HG03565 (cell line): Measurements from ENCODE around the gene FTCD.

ENCODE experiments used
- ATAC-seq: cut with Tn5 transposase; IDR thresholded peaks from one replicate; pipeline ENCODE4 v1.9.1; 2021; ENCODE audit warnings: mild to moderate bottlenecking, moderate library complexity; ENCODE audit not compliant: unreplicated experiment

Gene FTCD

DNA sequence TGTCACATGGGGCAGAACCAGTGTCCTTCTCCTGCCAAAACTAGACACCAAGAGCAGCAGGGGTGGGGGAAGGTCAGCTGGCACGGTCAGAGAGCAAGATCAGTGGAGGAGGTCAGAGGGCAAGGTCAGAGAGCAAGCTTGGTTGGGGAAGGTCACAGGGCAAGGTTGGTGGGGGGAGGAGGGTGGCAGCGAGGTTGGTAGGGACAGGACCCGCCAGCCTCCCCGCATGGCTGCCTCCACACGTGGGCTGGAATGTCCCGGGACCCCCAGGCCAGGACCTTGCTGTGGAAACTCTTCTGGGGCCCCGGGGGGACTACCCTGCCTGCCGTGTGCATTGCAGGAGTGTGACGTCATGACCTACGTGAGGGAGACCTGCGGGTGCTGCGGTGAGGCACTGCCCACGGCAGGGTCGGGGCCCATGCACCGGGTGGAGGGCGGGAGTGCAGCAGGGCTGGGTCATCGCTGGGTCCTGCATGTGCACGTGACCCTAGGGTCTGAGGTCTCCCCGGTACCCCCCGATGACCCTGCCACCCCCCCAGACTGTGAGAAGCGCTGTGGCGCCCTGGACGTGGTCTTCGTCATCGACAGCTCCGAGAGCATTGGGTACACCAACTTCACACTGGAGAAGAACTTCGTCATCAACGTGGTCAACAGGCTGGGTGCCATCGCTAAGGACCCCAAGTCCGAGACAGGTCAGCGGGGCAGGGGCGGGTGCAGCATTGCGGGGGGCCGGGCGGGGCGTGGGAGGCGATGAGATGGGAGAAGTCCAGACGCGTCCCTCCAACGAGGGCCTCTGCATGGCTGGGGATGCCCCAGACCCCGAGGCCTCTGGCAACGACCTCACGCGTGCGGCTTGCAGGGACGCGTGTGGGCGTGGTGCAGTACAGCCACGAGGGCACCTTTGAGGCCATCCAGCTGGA is 30.2 kb downstream of the FTCD start:
- no peak for ATAC-seq

DNA sequence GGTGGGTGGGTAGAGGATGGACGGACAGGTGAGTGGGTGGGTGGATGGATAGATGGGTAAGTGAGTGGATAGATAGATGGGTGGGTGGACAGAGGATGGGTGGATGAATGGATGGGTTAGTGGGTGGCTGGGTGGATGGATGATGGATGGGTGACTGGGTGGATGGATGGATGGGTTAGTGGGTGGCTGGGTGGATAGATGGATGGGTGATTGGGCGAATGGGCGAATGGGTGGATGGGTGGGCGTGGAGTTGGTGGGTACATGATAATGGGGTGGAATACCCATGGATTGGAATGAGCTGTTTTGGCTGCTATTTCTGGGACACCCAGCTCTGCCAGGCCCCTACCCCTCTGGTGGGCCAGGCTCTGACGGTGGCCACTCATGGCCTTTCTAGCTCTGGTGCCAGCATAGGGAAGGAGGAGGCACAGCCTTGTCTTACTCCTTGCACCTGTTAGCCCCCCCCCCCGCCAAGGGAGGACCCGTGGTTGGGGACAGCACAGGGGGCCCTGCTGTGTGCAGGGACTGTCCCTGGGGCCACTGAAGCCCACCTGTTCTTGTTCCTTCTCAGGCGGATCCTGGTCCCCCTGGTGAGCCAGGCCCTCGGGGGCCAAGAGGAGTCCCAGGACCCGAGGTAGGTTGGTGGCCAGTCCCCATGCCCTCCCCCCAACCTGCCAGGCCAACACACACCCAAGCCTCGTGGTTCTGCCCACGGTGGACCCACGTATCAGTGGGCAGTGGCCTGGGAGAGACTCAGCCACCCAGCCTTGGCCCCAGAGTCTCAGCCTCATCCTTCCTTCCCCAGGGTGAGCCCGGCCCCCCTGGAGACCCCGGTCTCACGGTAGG is 31.1 kb downstream of the FTCD start:
- ATAC-seq = no peak

DNA sequence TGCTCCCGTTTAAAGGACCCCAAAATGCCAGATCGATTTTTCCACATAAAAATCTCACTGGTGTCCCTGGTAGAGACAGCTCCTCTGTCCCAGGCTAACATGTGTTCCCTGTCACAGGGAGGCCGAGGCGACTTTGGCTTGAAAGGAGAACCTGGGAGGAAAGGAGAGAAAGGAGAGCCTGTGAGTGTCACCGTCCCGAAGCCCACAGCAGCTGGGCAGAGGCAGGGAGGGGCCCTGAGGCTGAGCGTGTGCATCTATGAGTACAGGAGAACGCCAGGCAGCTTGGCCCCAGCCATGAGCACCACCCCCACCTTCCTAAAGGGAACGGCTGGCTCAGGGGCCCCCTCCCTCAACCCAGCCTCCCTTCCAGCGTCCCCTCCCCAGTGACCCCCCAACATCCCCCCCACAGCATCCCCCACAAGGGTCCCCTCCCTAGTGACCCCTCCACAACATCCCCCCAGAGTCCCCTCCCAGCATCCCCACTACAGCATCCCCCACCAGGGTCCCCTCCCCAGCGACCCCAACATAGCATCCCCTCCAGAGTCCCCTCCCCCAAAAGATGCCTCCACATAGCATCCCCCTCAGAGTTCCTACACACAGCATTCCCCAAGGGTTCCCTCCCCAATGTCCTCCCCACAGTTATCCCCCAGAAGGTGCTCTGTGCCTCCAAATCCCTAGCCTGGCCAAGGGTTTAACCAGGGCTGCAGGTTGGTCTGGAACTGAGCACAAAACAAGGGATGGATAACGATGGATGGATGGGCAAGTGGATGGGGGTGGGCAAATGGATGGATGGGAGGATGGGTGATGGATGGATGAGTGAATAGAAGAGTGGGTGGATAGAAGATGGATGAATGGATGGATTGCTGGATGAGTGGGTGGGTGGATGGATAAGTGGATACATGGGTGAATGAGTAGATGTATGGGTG is 32.4 kb downstream of the FTCD start:
- ATAC-seq = no peak

DNA sequence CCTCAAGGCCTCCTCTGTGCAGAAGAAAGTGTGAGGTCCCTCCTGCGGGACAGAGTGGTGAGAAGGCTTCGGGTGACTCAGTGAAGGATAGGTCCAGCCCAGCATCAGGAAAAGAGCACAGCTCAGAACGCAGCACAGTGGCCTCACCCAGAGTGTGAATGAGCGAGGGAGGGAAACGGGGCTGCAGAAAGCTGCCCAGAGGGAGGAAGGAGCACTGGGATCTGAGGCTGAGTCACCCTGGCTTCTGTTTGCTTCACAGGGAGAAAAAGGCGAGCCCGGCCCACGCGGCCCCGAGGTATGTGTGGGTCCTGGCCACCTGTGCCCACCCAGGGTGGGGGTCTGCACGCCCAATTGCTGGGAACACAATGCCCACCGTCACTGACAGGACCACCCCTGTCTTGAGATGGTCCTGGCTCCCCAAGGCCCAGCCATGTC is 33.1 kb downstream of the FTCD start:
- ATAC-seq = no peak

DNA sequence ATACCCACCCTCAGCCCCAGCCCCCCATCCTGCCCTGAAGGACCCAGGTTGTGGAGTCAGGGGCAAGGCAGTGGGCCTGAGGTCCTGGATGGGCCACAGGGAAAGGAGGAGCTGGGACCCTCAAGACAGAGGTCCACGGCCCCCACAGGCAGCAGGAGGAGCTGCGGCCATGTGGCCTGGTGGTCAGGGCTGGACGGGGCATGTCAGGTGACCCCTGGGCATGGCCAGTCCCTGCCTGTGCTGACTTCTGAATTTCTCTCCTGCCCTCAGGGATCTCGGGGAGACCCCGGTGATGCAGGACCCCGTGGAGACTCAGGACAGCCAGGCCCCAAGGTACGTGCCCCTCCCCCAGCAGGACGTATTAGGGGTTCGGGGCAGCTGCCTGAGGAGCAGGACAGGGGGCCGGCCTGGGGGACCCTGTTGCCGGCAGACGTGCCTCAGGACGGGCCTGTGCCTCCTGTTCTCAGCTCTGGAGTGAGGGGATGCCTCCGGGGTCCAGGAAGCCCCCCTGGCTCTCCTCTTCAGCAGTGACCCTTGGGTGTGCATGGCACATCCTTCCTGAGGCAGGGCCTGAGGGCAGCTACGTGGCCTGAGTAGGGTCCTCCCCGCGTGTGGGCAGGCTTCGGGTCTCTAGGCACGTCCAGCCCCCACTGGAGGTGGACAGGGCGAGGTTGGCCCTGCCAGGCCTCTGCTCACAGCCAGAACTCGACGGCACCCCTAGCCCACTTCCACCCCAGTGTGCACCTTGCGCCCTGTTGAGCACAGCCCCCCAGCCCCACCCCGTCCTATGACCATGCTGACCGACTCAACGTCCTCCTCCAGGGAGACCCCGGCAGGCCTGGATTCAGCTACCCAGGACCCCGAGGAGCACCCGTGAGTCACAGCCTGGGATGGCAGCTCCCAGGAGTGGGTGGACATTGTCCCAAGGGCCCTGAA is 33.8 kb downstream of the FTCD start:
- ATAC-seq = no peak

DNA sequence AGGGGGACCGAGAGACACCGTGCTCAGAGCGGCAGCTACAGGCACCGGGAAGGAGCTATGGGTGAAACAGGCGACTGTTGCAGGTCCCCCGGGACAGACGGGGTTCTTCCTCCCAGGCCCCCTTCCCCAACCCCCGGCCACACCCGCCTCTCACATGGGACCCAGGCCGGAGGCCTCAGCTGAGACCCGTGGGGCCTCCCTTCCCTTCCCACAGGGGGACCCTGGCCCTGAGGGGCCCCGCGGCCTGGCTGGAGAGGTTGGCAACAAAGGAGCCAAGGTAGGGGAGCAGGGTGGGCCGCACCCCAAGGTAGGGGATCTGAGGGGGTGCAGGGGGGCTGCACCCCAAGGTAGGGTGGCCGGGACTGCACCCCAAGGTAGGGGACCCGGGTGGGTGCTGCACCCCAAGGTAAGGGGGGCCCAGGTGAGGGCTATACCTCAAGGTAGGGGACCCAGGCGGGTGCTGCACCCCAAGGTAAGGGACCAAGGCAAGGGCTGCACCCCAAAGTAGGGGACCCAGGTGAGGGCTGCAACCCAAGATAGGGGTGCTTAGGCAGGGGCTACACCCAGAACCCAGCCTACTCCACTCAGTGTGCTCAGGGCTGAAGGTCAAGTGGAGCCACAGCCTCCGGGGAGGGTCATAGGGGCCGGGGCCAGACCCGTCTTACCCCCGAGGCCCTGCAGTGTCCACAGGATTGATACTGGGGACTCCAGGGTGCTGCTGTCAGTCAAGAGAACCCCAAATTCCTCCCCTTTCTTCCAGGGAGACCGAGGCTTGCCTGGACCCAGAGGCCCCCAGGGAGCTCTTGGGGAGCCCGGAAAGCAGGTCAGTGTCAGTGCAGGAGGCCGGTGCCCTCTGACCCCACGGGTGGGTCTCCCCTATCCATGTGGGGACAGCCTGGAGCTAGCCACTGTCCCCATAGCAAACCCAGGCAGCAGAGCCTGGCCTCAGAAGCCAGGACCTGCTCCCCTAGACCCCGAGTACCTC is 34.8 kb downstream of the FTCD start:
- no peak for ATAC-seq

DNA sequence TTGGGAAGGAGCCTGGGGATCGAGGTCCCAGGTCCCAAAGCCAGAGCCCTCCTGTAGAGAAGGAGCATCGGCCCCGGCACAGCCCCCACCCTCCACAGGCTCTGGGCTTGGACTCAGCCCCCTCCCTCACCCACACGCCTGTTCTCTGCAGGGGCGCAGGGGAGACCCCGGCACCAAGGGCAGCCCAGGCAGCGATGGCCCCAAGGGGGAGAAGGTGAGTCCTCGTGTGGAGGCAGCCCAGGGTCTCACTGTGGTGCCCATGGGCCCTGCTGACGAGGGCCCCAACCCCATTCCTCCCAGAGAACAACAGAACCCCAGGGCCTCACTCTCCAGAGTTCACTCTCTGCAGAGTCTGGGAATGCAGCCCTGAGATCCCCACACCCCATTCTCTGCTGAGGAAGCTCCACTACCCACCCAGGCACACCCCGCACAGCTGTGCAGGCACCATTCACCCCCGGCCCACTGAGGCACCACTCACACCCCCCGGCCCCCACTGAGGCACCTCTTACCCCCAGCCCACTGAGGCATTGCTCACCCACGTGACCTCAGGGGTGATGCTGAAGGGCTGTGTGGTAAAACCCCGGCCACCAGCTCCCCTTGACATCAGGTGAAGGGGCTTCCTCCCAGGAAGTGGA is 35.6 kb downstream of the FTCD start:
- ATAC-seq = no peak

DNA sequence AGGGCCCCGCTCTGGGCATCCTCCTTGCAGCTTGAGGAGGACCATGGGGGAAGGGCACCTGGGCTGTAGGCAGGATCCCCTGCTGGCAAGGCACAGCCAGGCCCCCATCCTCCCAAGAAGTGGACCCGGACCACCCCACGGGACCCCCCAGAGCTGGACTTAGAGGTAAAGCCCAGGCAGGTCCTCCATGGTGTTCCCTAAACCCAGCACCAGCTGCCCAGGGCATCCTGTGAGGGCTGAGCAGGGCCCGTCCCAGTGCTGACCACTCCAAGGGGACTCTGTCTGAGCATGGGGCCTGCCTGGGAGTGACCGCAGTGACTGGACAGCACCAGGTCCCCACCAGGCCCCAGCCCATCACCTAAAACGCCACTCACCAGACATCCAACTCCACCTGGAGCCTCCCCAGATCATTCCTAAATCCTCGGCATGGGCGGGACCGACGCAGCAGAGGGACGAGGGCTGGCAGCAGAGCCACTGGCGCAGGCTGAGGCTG is 36.2 kb downstream of the FTCD start:
- ATAC-seq = no peak

DNA sequence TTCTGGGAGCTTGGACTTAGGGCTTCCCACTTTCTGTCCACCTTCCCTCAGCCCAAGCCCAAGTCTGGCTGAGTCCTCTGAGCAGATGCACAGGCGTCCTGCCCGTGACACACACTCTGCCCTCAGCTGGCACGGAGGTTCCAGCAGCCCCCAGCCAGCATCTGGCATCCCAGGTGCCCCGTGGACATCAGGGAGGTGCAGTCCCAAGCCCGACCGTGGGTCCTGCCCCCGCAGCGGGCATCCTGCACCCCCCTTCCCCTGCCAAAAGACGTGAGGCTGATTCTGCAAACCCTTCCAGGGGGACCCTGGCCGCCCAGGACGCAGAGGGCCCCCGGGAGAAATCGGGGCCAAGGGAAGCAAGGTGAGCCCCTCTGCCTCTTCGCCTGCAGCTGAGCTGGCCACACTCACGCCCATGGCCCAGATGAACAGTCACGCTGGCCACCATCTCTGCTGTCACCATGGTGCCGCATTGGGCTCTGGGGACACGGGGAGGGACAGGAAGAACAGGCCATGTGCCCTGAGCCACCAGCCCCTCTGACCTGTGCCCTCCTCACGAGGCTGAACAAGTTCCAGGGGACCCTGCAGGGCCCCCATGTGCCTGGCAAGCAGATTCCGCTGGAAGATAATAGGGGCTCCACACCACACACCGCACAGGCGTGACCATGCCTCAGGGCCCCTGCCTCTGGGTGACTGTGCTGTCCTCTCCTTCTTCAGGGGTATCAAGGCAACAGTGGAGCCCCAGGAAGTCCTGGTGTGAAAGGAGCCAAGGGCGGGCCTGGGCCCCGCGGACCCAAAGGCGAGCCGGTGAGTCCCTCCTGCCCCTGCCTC is 36.8 kb downstream of the FTCD start:
- ATAC-seq = no peak

DNA sequence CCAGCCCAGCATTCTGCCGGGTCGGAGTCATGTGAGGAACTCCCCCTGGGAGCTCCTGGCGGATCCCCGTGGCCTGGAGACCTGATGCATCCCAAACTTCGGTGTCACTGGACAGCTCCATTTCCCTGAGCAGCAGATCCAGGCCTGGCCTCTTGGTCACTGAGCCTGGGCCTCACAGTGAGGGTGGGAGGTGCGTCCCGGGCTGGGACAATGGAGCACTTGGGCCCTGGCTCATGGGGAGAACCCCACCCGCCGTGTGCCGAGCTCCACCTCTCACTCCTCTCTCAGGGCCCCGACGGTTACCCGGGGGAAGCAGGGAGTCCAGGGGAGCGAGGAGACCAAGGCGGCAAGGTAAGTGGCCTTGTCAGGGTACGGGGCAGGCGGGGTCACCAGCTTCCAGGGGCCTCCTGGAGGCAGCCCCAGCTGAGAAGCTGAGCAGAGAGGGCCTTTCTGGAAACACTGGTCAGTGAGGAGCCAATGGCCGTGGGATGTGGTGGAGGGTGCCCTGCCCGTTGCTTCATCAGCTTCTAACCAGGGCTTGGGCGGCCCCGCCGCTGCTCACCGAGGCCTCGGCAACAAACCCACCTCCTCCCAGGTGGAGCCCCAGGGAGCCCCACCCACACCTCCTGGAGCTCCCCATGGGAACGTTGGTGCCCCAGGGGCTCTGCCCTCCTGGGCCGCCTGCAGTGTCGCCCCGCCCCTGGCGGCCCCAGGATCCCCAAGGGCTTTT is 37.6 kb downstream of the FTCD start:
- ATAC-seq = no peak

DNA sequence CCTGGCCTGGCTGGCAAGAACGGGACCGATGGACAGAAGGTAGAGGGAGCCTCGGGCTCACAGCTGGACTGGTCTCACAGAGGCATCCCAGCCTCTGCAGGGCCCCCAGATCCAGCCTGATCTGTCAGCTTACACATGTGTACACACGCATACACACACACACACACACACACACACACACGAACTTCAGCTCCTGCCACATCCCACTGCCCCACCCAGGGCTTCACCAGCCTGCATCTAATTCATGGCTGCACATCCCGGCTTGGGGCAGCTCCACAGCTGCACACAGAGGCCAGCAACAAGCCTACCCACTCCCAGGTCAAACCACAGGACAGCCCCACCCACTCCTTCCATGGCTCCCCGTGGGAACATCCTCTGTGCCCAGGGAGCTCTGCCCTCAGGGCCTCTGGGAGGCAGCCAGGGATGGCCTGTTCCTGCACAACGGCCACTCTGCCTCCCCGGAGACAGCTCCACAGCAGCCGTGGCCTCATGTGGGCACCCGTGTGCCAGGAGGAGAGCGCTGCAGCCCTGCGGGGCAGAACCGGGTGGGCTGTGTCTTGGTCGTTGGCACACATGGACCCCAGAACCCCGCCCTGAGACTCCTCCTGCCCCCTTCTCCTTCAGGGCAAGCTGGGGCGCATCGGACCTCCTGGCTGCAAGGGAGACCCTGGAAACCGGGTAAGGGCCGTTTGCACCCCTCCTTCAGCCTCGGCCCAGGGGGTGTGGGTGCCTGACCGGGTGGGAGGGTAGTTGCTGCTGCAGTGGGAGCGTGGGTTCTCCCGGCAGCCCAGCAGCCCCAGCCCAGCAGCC is 38.4 kb downstream of the FTCD start:
- ATAC-seq = no peak

DNA sequence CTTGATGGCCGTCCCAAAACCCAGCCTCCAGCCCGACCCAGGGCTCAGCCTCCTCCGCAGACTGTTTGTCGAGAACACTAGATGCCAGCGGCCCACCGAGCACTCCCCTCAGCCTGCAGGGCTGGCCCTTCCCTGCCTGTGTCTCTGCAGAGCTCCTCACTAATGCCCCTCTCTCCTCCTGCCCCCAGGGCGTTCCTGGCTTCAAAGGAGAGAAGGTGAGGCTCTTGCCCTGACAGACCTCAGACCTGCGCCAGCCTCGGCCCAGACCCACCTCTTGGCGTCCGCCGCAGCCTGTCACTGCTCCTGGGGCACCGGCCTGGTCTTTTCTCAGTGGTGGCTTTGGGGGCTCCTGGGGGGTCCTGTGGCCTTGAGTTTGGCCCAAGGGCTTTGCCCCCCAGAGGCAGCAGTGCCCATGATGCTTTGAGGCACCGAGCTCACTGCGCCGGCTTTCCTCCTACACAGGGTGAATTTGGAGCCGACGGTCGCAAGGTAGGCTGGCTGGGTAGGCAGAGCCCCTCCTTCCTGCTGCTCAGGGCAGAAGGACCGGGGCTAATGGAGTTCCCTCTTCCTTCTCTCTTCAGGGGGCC is 39.1 kb downstream of the FTCD start:
- ATAC-seq = no peak

DNA sequence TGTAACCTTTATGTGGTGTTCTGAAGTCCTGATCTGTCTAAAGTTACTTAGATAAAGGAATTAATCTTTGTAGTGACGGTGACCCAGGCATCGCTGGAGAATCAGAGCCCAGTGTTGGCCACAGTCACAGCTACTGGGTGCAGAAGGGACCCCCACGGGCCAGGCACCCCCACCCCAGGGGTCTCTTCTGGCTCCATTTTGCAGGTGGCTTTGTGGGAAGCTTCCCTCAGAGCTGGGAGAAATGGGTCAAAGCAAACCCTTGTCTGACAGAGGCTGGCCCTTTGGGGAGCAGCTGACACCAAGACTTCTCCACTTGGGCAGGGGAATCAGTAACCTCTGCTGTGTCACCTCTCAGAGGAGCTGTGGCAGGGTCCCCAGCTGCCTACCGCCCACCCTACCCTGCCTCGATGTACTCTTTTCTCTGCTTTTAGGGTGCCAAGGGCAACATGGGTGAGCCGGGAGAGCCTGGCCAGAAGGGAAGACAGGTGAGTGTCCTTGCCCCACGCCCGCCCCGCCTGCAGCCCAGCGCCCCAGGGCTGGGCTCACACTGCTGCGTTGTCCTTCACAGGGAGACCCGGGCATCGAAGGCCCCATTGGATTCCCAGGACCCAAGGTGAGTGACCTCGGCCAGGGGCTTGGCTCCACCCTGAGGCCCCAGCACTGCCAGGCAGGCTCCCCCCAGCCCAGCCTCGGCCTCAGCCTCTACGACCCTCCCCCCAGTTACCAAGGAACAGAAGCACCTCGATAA is 39.8 kb downstream of the FTCD start:
- no peak for ATAC-seq

DNA sequence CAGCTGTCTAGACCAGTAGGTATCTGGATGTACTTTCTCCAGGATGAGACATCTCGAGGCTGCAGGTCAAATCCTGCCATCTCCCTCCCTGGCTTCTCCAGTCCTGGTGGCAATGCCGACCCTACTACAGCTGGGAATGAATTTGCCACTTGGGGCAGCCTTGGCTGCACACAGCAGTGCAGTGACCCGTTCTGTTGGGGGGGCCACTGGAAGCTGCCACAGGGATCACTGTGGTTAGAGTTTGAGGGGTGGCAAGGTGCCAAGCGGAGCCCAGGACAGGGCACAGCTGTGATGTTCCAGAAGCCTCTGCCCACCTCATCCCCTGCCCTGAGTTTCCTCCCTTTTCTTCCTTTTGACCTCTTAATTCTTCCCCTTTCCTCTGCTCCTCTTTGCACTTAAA is 40.4 kb downstream of the FTCD start:
- ATAC-seq = no peak
